T-helper 2 cell (primary cell): ENCODE data around the gene DNASE2B.

Experiments used
- DNase-seq, 5 experiments: peaks; one replicate each; pipeline versions ENCODE4 v3.0.0 to v3.0.0-alpha.2; 2012 to 2022
- total RNA-seq, 2 donors: gene quantifications; one replicate each; lab custom pipeline; 2026; lab: John Stamatoyannopoulos, UW

The DNASE2B gene
- 0 to 0.07 reads per million in 2 donors for total RNA-seq

- DNase-seq: no peak
Observed at GRCh38 chr1:84398175-84399155, at the start of gene DNASE2B. Gene DNASE2B, plus strand, starts transcription at chr1:84398484. Its CDS starts 81 bp downstream, at chr1:84398565.

GRCh38 chr1:84348759-84349158 is 49.5 kb upstream of the DNASE2B start:
- DNase-seq: no peak

- DNase-seq: no peak
Observed at GRCh38 chr1:84350104-84350503, 48.2 kb upstream of the DNASE2B start.

GRCh38 chr1:84350550-84350949 is 47.7 kb upstream of the DNASE2B start:
- no peak for DNase-seq

GRCh38 chr1:84352298-84353106 is 45.8 kb upstream of the DNASE2B start:
- no peak for DNase-seq

- no peak for DNase-seq
Observed at GRCh38 chr1:84353695-84354094, 44.6 kb upstream of the DNASE2B start.

- DNase-seq: no peak
Observed at GRCh38 chr1:84355556-84355955, 42.7 kb upstream of the DNASE2B start.

- no peak for DNase-seq
Observed at GRCh38 chr1:84356881-84357280, 41.4 kb upstream of the DNASE2B start.

- no peak for DNase-seq
Observed at GRCh38 chr1:84358695-84359094, 39.6 kb upstream of the DNASE2B start.

GRCh38 chr1:84360316-84360715 is 38.0 kb upstream of the DNASE2B start:
- no peak for DNase-seq

- DNase-seq: no peak
Observed at GRCh38 chr1:84361796-84362195, 36.5 kb upstream of the DNASE2B start.

GRCh38 chr1:84363019-84363418 is 35.3 kb upstream of the DNASE2B start:
- DNase-seq: no peak

GRCh38 chr1:84363622-84364021 is 34.7 kb upstream of the DNASE2B start:
- no peak for DNase-seq

- peak in 1 of 5 experiments; percentile 2 for DNase-seq
Observed at GRCh38 chr1:84365225-84366221, 32.8 kb upstream of the DNASE2B start.

- no peak for DNase-seq
Observed at GRCh38 chr1:84366786-84367185, 31.5 kb upstream of the DNASE2B start.

GRCh38 chr1:84367219-84367618 is 31.1 kb upstream of the DNASE2B start:
- no peak for DNase-seq

- no peak for DNase-seq
Observed at GRCh38 chr1:84368441-84368840, 29.8 kb upstream of the DNASE2B start.

- no peak for DNase-seq
Observed at GRCh38 chr1:84370266-84370665, 28.0 kb upstream of the DNASE2B start.

GRCh38 chr1:84370831-84371394 is 27.4 kb upstream of the DNASE2B start:
- DNase-seq: no peak

- no peak for DNase-seq
Observed at GRCh38 chr1:84373436-84374141, 24.7 kb upstream of the DNASE2B start.
